ENCODE data around the gene PRPH.
A peak's percentile ranks its signal among the peaks of the same experiment; 100 is the strongest.

Gene PRPH

DNA sequence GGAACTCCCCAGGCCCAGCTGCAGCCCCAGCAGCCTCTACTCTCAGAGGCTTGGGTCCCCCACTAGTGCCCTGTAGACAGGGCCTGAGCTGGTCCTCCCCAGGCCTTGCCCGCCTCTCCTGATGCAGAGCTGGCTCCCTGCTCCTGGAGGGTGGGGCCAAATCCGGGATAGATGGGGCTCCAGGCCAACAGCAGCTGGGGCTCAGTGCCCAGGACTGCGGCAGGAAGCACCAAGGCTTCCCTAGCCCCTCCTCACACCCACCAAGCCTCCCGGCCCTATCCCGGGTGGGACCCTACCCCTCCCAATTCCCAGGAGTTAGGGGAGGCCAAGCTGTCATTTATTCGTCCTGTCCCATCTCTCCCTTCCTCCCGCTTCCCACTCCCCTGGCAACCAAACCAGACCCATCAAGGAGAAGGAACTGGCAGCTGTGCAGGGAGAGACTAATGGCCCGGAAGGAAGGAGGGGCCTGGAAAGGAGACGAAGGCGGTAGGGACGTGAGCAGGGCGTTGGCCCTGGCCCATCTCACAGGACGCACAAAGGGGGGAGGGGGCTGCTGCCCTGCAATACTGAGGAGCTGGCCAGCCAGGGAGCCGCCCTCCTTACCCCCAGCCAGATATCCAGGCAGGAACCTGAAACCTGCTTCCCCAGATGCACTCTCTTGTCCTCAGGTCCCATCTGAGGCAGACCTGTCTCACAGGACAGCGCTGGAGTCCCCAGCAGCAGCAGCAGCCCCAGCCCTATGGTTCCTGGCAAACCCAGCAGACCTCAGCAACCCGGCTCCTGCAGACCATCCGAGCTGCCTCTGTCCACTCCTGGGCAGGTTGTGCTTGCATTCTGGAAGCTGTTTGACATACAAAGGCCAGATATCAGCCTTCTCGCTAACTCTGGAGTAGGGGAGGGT, 1.6 kb upstream of the PRPH start:
- no peak overlapping the region for H3K4me3 ChIP-seq (IDR thresholded peaks at IDR 0.05; ENCODE audit: insufficient read depth, low read depth, low read length)
- no peak overlapping the region for H2AFZ ChIP-seq (ENCODE audit: low read depth)
- H3K4me2 ChIP-seq: no peak overlapping the region
- peaks cover 2% of the 10 kb centered on the region for H3K27me3 ChIP-seq (ENCODE audit: insufficient read depth, low read depth)
- H4K20me1 ChIP-seq (ENCODE audit: insufficient read depth): no peaks in the 10 kb centered on the region
- peaks cover 16% of the 10 kb centered on the region for H3K4me1 ChIP-seq (ENCODE audit: low read depth, poor library complexity, severe bottlenecking)
- H3K36me3 ChIP-seq (ENCODE audit: insufficient read depth): no peaks in the 10 kb centered on the region
- H3K9ac ChIP-seq: no peak overlapping the region
- TF ChIP-seq, protein P1, sequence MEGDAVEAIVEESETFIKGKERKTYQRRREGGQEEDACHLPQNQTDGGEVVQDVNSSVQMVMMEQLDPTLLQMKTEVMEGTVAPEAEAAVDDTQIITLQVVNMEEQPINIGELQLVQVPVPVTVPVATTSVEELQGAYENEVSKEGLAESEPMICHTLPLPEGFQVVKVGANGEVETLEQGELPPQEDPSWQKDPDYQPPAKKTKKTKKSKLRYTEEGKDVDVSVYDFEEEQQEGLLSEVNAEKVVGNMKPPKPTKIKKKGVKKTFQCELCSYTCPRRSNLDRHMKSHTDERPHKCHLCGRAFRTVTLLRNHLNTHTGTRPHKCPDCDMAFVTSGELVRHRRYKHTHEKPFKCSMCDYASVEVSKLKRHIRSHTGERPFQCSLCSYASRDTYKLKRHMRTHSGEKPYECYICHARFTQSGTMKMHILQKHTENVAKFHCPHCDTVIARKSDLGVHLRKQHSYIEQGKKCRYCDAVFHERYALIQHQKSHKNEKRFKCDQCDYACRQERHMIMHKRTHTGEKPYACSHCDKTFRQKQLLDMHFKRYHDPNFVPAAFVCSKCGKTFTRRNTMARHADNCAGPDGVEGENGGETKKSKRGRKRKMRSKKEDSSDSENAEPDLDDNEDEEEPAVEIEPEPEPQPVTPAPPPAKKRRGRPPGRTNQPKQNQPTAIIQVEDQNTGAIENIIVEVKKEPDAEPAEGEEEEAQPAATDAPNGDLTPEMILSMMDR (conservative IDR thresholded peaks at IDR 0.05; ENCODE audit: low read depth, low read length): no peak
- H3K27ac ChIP-seq: no peak overlapping the region
- H3K79me2 ChIP-seq (ENCODE audit: insufficient read depth, low read depth): no peaks in the 10 kb centered on the region

DNA sequence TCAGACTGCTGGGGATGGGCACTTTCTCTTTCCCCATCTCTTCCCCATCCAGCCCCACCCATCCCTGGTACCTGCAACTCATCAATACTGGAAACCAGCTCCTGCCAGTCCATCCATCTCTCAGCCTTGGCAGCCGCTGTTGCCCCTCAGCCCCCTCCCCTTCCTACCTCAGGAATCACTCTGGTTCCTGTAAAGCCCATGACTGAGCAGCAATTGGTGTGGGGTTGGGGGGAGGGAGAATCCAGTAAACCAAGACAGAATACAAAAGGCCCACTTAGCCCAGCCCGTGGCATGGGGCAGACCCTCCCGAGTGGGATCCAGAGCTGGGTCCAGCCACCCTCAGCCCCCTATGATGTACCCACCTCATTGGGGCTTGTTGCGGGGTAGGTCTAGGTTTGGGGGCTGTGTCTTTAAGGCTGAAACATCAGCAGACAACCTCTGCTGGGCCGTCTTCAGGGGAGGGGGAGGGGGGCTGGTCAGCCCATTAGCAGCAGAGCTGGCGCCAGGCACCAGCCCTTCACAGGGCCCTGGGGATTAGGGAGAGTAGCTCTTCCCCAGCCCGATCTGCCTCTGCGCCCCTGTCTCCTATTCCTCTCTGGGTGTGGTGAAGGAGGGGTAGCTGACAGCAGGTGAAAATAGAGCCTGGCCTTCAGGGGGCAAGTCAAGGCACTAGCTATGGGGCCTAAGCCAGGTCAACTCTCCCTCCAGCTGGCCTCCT, 702 bp upstream of the PRPH start:
- Histone ChIP-seq H3K27ac (no peak overlapping the region), H3K4me3 (IDR thresholded peaks at IDR 0.05; ENCODE audit: insufficient read depth, low read depth, low read length) (no peak overlapping the region), H3K9ac (no peak overlapping the region), H3K4me1 (ENCODE audit: low read depth, poor library complexity, severe bottlenecking) (peaks cover 16% of the 10 kb centered on the region), H3K36me3 (ENCODE audit: insufficient read depth) (no peaks in the 10 kb centered on the region), H3K27me3 (ENCODE audit: insufficient read depth, low read depth) (peaks cover 2% of the 10 kb centered on the region), H3K4me2 (no peak overlapping the region), H3K79me2 (ENCODE audit: insufficient read depth, low read depth) (no peaks in the 10 kb centered on the region), H2AFZ (ENCODE audit: low read depth) (no peak overlapping the region), H4K20me1 (ENCODE audit: insufficient read depth) (no peaks in the 10 kb centered on the region)
- TF ChIP-seq, protein P1 (conservative IDR thresholded peaks at IDR 0.05; ENCODE audit: low read depth, low read length): no peak

DNA sequence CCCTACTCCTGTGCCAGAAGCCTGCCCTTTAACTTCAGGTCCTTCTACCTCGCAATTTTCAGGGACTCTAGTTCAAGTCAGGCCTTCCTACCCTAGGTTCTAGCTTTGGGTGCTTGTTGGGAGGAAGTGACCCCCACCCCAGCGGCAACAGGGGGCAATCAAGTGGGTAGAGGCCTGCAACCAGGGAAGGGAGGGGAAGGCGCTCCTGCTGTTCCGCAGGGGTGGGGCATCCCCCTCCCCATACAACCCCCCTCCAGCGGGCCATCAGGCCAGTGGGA, 204 bp upstream of the PRPH start:
- Histone ChIP-seq H3K27me3 (ENCODE audit: insufficient read depth, low read depth) (peaks cover 2% of the 10 kb centered on the region), H3K36me3 (ENCODE audit: insufficient read depth) (no peaks in the 10 kb centered on the region), H2AFZ (ENCODE audit: low read depth) (no peak overlapping the region), H3K4me2 (no peak overlapping the region), H3K4me3 (IDR thresholded peaks at IDR 0.05; ENCODE audit: insufficient read depth, low read depth, low read length) (no peak overlapping the region), H3K27ac (no peak overlapping the region), H3K79me2 (ENCODE audit: insufficient read depth, low read depth) (no peaks in the 10 kb centered on the region), H4K20me1 (ENCODE audit: insufficient read depth) (no peaks in the 10 kb centered on the region), H3K4me1 (ENCODE audit: low read depth, poor library complexity, severe bottlenecking) (peaks cover 16% of the 10 kb centered on the region), H3K9ac (no peak overlapping the region)
- TF ChIP-seq, protein P1 (conservative IDR thresholded peaks at IDR 0.05; ENCODE audit: low read depth, low read length): no peak

DNA sequence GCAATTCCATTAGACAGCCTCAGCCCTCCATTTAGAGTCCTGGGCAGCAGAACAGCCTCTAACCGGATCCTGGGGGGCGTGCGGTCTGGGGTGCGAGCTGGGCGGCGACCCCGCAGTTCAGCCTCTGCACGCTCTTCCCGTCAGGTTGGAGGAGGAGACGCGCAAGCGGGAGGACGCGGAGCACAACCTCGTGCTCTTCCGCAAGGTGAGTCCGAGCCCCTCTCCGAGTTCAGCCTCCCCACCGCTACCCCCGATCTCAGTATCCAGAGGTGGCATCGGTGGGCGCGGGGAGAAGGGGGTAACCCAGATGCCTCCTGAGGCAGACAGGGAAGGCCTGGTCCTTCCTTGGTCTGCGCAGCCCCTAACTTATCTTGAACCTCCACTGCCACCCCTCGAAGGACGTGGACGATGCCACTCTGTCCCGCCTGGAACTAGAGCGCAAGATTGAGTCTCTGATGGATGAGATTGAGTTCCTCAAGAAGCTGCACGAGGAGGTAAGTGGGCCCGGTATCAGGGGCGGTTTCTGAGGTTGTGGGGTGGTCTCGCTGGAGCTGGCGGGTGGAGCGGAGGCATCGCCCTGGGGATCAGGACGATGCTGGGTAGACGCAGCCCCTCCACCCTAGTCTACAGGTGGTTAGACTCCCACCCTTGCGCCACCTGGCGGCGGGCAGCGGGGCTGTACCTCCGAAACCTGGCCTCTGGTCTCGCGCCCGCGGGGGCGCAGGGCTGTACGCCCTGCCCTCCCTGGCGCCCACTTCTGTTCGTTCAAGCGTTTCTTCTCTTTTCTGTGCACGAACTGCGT, 1.3 kb downstream of the PRPH start:
- Histone ChIP-seq H3K4me1 (ENCODE audit: low read depth, poor library complexity, severe bottlenecking) (peaks cover 16% of the 10 kb centered on the region), H3K4me2 (peak overlapping the region; percentile 97), H3K4me3 (IDR thresholded peaks at IDR 0.05; ENCODE audit: insufficient read depth, low read depth, low read length) (no peak overlapping the region), H3K9ac (0 out of 2 replicates have a peak overlapping the region, but pooled peaks have one; percentile 13), H4K20me1 (ENCODE audit: insufficient read depth) (no peaks in the 10 kb centered on the region), H3K36me3 (ENCODE audit: insufficient read depth) (no peaks in the 10 kb centered on the region), H3K79me2 (ENCODE audit: insufficient read depth, low read depth) (no peaks in the 10 kb centered on the region), H3K27me3 (ENCODE audit: insufficient read depth, low read depth) (peaks cover 2% of the 10 kb centered on the region), H2AFZ (ENCODE audit: low read depth) (peak overlapping the region; percentile 100), H3K27ac (no peak overlapping the region)
- TF ChIP-seq, protein P1 (conservative IDR thresholded peaks at IDR 0.05; ENCODE audit: low read depth, low read length): peak; percentile 90
